Measurements from ENCODE around the gene GABRR2. TPM values are rescaled to one million over a fixed set of nuclear protein-coding genes. Genes with fewer than 3 reads are reported as not detected.
A peak's percentile ranks its signal among the peaks of the same experiment; 100 is the strongest.

GABRR2 gene
- total RNA-seq, 1 donor from 2014 or later = 0.61 TPM

DNA sequence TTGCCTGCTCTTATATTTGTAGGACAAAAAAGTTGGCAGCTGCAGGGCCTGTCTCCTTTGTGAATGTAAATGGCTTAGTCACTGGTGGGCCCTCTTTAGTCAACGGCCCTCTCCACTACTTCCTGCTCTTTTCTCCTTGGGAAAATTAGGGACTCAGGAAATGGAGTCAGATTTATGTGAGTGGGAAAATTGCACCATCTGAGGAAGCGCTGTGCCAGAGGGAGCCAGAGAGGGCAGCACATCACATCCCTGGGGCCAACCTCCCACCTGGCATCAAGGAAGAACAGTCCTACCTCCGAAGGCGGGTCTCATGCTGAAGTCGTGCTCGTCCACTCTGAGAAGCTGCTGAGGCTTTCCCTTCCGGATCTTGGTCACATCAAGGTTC lies 15.6 kb downstream of the GABRR2 start:
- H3K4me2 ChIP-seq (ENCODE audit: low read length) = no peak overlapping the region
- TF ChIP-seq EZH2 (IDR thresholded peaks at IDR 0.05; ENCODE audit: insufficient read depth, low read length) = no peak
- TF ChIP-seq, protein P1, sequence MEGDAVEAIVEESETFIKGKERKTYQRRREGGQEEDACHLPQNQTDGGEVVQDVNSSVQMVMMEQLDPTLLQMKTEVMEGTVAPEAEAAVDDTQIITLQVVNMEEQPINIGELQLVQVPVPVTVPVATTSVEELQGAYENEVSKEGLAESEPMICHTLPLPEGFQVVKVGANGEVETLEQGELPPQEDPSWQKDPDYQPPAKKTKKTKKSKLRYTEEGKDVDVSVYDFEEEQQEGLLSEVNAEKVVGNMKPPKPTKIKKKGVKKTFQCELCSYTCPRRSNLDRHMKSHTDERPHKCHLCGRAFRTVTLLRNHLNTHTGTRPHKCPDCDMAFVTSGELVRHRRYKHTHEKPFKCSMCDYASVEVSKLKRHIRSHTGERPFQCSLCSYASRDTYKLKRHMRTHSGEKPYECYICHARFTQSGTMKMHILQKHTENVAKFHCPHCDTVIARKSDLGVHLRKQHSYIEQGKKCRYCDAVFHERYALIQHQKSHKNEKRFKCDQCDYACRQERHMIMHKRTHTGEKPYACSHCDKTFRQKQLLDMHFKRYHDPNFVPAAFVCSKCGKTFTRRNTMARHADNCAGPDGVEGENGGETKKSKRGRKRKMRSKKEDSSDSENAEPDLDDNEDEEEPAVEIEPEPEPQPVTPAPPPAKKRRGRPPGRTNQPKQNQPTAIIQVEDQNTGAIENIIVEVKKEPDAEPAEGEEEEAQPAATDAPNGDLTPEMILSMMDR (IDR thresholded peaks at IDR 0.05; ENCODE audit: insufficient read depth, low read depth, low read length) = no peak
- H3K27me3 ChIP-seq (ENCODE audit: insufficient read depth, low read length) = peaks cover 35% of the 10 kb centered on the region
- no peak overlapping the region for H3K27ac ChIP-seq (ENCODE audit: low read depth, low read length)
- H3K4me1 Mint-ChIP-seq (ENCODE audit: low read depth, unreplicated experiment) = peaks cover 16% of the 10 kb centered on the region
- H3K27me3 Mint-ChIP-seq (ENCODE audit: low read depth, unreplicated experiment) = peaks cover 39% of the 10 kb centered on the region
- peaks cover 2% of the 10 kb centered on the region for H3K9me3 ChIP-seq (ENCODE audit: insufficient read depth, low read depth, low read length)
- no peak overlapping the region for H2AFZ ChIP-seq (ENCODE audit: low read depth, low read length)
- H3K36me3 Mint-ChIP-seq (ENCODE audit: low read depth, unreplicated experiment) = peaks cover 16% of the 10 kb centered on the region
- H3K4me3 ChIP-seq (ENCODE audit: insufficient read depth, low read depth, low read length) = no peak overlapping the region
- H3K9ac ChIP-seq (ENCODE audit: low read length) = no peak overlapping the region
- peaks cover 20% of the 10 kb centered on the region for H3K4me1 ChIP-seq (ENCODE audit: insufficient read depth, low read length)
- DNase-seq (ENCODE audit: low read depth) (peak; percentile 34), FAIRE-seq (no peak)
- H3K27ac Mint-ChIP-seq (ENCODE audit: unreplicated experiment) = peak overlapping the region; percentile 36
- H3K9me3 Mint-ChIP-seq (ENCODE audit: unreplicated experiment) = peaks cover 13% of the 10 kb centered on the region
- H3K79me2 ChIP-seq (ENCODE audit: insufficient read depth, low read length) = no peaks in the 10 kb centered on the region
- H3K36me3 ChIP-seq (ENCODE audit: insufficient read depth, low read length) = no peaks in the 10 kb centered on the region
- no peak overlapping the region for H3K4me3 Mint-ChIP-seq (ENCODE audit: unreplicated experiment)
- peaks cover 18% of the 10 kb centered on the region for H4K20me1 ChIP-seq (ENCODE audit: insufficient read depth, low read length)

- Mint-ChIP-seq H3K27me3 (ENCODE audit: low read depth, unreplicated experiment) (peaks cover 39% of the 10 kb centered on the region), H3K9me3 (ENCODE audit: unreplicated experiment) (peaks cover 13% of the 10 kb centered on the region), H3K4me1 (ENCODE audit: low read depth, unreplicated experiment) (peaks cover 16% of the 10 kb centered on the region), H3K27ac (ENCODE audit: unreplicated experiment) (peak overlapping the region; percentile 34), H3K4me3 (ENCODE audit: unreplicated experiment) (no peak overlapping the region), H3K36me3 (ENCODE audit: low read depth, unreplicated experiment) (peaks cover 16% of the 10 kb centered on the region)
- H3K27me3 ChIP-seq (ENCODE audit: insufficient read depth, low read length) = peaks cover 35% of the 10 kb centered on the region
- peak overlapping the region; percentile 32 for H3K4me2 ChIP-seq (ENCODE audit: low read length)
- H3K4me1 ChIP-seq (ENCODE audit: insufficient read depth, low read length) = peaks cover 20% of the 10 kb centered on the region
- no peaks in the 10 kb centered on the region for H3K79me2 ChIP-seq (ENCODE audit: insufficient read depth, low read length)
- H3K9ac ChIP-seq (ENCODE audit: low read length) = no peak overlapping the region
- DNase-seq (ENCODE audit: low read depth) (peak; percentile 62), FAIRE-seq (no peak)
- peaks cover 18% of the 10 kb centered on the region for H4K20me1 ChIP-seq (ENCODE audit: insufficient read depth, low read length)
- H3K9me3 ChIP-seq (ENCODE audit: insufficient read depth, low read depth, low read length) = peaks cover 2% of the 10 kb centered on the region
- TF ChIP-seq, protein P1 (IDR thresholded peaks at IDR 0.05; ENCODE audit: insufficient read depth, low read depth, low read length) = no peak
- no peak for TF ChIP-seq EZH2 (IDR thresholded peaks at IDR 0.05; ENCODE audit: insufficient read depth, low read length)
- H2AFZ ChIP-seq (ENCODE audit: low read depth, low read length) = no peak overlapping the region
- H3K4me3 ChIP-seq (ENCODE audit: insufficient read depth, low read depth, low read length) = no peak overlapping the region
- peak overlapping the region; percentile 45 for H3K27ac ChIP-seq (ENCODE audit: low read depth, low read length)
- no peaks in the 10 kb centered on the region for H3K36me3 ChIP-seq (ENCODE audit: insufficient read depth, low read length)
Observed at GRCh38 chr6:89298680-89299465, 16.2 kb downstream of the GABRR2 start.
